ENCODE results near the gene KTN1.

KTN1 gene

DNA sequence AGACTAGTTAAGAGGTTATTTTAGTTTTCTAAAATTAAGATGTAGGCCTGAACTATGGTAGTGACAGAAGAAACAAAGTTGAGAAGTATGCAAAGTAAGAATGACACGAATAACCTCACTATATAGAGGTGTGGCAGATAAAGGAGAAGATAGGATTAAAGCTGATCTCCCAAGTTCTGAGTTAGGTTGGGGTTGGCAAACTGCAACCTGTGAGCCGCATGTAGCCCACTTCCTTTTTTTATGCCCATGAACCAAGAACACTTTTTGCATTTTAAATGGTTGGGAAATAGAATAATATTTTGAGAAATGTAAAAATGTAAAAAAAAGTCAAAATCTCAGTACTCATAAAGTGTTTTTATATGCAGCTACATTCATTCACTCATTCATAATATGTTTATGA is 34.3 kb downstream of the KTN1 start:
- no peak for DNase-seq

- no peak for DNase-seq
Measured at GRCh38 chr14:55620277-55620676, 40.3 kb downstream of the KTN1 start.

DNA sequence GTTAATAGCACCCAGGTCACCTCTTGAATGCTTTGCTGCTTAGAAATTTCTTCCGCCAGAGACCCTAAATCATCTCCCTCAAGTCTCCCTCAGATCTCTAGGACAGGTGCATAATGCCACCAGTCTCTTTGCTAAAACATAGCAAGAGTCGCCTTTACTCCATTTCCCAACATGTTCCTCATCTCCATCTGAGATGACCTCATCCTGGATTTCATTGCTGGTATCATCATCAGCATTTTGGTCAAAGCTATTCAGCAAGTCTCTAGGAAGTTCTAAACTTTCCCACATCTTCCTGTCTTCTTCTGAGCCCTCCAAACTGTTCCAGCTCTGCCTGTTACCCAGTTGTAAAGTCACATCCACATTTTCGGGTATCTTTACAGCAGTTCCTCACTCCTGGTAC is 41.0 kb downstream of the KTN1 start:
- DNase-seq = no peak

DNA sequence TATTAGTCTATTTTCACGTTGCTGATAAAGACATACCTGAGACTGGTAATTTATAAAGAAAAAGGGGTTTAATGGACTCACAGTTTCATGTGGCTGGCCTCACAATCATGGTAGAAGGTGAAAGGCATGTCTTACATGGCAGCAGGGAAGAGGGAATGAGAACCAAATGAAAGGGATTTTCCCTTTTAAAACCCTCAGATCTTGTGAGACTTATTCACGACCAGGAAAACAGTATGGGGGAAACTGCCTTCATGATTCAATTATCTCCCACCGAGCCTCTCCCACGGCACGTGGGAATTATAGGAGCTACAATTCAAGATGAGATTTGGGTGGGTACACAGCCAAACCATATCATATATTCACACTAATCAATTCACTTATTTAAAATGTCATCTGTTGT is 41.4 kb downstream of the KTN1 start:
- DNase-seq = no peak

DNA sequence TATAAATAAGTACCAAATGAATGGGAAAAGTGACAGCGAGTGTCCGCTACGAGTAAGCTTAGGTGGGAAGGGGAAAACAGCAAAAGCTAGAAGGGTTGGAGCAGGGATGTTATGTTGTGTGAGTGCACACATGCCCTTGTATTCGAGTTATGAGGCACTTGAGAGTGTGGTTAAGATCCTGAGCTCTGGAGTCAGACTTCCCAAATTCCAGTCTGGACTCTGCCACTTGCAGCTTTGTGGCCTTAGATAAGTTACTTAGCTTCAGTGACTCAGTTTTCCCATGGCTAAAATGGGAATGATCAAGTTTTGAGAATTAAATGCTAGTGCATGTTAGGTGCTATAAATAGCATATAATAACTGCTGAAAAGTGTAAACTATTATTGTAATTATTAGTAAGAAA is 44.9 kb downstream of the KTN1 start:
- DNase-seq = no peak

DNA sequence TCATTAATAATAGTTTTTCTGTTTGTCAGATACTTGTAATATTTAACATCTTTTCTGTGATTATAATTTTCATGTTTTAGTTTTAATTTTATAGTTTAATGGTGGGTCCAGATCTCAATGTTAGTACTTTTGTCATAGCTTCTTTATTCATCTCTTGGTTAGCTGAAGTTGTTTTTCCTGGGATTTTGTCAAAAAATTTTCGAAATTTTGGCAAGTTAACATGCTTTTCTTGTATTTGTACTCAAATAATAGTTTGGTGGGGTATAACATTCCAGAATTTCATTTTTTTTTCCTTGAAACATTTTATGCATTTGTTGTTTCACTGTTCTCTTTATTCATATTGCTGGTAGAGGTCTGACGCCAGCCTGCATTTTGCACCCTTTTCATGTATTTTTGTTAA is 45.5 kb downstream of the KTN1 start:
- no peak for DNase-seq

DNA sequence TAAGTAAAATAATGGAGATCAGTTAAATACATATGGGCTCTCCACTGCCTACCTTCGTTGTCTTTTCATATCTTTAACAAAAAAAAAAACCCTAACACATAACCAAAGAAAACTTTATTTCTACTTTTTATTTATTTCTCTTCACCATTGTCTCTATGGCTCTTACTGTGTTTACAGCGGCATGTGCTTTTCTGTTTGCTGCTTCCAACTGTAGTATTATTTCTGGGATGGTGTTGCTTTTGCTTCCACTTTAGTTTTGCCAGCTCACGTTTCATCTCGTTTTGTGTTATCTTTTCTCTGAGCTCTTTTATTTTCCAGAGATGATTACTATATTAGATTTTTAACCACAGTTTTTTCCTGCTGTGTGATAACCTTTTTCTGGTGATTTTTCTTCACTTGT is 46.1 kb downstream of the KTN1 start:
- DNase-seq = no peak

DNA sequence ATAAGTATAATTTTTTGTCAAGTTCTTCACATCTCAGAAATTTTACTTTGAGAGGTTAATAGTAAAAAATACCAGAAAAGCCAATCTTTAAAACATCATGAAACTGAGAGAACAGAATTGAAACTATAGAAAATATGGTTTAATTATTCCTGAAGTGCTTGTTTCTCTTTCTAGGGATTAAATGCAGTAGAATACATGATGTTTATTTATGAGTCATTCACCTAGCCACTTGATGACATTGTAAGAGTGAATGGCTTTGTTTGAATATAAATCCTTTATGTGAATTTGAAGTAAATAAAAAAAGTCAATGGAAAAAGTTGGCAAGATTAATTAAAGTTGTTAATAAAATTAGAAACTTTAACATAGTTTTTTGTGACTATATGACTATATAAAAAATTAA is 48.4 kb downstream of the KTN1 start:
- DNase-seq = no peak

GRCh38 chr14:55638665-55639064 is 58.7 kb downstream of the KTN1 start:
- no peak for DNase-seq

DNA sequence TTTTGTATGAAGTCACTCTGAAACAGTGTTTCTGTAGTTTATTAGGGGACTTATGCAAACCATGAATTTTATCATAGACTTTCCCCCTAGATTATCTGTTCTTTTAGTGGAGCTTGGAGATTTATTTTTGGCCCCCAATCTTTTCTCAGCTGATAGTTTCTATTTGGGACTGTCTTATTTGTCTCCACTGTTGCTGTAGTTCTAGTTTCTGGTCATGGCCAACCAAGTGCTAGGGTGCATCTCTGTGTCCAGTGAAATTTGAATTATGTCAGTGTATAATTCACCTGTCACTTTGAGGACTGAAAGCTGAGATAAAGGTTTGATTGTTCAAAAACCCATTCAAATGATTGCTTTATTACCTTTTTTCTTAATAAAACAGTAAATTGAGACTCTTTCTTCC is 61.3 kb downstream of the KTN1 start:
- DNase-seq = no peak

GRCh38 chr14:55641954-55642353 is 61.9 kb downstream of the KTN1 start:
- no peak for DNase-seq

DNA sequence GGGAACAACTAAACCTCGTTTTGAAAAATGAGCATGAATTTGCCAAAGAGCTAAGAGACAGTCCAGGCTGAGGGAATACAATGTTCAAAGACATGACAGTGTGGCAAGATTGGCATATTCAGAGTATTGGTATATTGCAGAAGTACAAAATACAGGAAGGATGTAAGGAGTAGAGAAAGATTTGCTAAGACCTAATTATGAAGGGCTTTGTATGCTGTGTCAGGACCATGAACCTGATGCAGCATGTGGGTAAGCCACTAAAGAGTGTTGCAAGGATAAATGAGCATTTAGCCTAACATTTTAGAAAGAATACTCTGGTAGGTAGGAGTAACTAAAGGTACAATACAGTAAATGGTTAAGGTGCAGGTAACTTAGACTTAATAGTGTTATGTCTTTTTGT is 65.1 kb downstream of the KTN1 start:
- no peak for DNase-seq

DNA sequence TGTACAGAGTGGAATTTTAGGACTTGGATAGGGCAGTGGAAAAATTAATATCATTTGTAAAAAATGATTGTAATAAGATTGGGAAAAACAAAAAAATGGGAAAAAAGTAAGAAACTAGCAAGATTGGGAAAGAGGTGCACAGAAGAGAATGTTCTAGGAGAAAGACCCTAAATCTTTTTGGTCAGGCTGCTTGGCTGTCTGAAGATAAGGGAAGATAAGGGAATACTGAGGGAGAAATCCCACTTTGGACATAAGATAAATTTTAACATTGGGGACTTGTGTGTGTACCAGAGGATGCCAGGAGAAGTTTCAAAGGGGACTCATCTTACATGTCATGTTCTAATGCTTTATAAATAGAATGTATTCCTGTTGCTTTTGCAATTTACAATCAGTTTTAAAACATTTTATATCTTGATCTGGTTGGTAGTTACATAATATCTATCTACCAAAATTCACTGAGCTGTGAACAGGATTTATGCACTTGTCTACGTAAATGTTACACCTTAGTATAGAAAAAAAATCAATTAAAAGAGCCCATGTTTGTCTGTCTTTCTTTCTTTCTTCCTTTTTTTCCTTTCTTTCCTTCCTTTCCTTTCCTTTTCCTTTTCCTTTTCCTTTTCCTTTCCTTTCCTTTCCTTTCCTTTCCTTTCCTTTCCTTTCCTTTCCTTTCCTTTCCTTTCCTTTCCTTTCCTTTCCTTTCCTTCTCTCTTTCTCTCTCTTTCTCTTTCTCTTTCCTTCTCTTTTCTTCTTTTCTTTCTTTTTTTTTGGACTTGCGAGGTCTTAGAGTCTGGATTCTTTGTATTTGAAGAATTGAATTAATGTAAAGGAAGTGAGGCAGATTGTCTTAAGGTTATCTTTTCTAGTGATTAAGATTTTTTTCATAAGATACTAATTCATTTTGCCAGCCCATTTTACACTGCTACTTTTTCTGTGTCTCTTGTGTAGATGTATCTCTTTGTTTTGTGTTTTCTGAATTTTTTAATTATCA is 66.1 kb downstream of the KTN1 start:
- no peak for DNase-seq

DNA sequence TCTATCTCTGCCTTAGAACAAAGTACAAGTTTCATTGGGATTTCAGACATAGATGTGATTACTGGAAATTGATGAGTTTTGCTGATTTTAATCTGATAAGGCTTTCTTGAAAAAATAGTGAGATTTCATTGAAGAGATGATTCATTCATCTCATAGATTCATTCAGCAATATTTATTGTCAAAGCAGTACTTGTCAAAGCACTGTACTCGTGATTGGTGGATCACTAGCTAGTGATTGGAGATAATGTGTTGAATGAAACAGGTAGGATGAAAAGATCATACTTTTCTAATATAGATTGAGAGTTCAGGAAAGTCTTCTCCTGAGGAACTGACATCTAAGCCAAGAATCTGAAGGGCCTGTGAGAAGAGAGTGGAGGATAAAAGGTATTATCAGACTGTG is 71.0 kb downstream of the KTN1 start:
- no peak for DNase-seq

- DNase-seq = no peak
Measured at GRCh38 chr14:55654243-55654642, 74.2 kb downstream of the KTN1 start.

GRCh38 chr14:55661029-55661428 is 81.0 kb downstream of the KTN1 start:
- no peak for DNase-seq

DNA sequence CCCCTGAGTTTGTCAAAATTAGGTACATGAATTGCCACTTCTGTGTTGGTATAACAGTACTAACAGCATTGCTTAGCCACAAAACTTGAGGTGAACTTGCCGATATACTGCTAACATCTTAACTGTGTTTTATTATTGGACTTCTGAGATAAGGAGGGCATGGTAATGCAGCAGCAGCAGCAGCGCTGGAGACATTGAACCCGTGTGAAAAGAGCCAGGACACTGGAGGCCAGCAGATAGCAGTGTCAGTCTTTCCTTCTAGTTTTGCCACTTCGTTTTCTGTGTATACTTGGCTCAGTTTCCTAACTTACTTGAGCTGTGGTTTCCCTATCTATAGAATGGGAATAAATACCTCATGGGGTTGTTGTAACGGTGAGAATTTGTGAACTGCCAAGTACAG is 82.7 kb downstream of the KTN1 start:
- no peak for DNase-seq

- DNase-seq = no peak
Measured at GRCh38 chr14:55665067-55665675, 85.2 kb downstream of the KTN1 start.

GRCh38 chr14:55667801-55668200 is 87.8 kb downstream of the KTN1 start:
- DNase-seq = no peak

GRCh38 chr14:55671641-55672040 is 91.6 kb downstream of the KTN1 start:
- no peak for DNase-seq

GRCh38 chr14:55673048-55673447 is 93.0 kb downstream of the KTN1 start:
- no peak for DNase-seq

GRCh38 chr14:55681096-55681495 is 101.1 kb downstream of the KTN1 start:
- no peak for DNase-seq

DNA sequence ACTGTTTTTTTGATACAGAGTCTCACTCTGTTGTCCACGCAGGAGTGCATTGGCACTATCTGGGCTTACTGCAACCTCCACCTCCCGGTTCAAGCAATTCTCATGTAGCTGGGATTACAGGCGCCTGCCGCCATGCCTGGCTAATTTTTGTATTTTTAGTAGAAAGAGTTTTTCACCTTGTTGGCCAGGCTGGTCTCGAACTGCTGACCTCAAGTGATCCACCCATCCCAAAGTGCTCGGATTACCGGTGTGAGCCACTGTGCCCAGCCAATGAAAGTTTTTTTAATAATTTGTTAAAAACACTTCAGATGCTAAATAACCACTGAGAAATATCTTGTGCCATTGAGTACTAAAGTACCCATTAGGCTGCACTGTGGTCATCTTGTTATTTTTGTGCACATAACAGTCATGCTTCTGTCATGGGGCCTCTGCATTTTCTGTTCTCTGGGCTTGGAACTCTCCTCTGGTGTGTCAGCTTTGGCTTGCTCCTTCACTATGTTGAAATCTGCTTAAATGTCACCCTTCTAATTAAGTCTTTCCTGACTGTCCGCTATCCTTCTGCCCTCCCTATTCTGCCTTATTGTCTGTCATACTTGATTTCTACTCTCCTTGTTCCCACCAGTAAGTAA is 105.1 kb downstream of the KTN1 start:
- DNase-seq = no peak

DNA sequence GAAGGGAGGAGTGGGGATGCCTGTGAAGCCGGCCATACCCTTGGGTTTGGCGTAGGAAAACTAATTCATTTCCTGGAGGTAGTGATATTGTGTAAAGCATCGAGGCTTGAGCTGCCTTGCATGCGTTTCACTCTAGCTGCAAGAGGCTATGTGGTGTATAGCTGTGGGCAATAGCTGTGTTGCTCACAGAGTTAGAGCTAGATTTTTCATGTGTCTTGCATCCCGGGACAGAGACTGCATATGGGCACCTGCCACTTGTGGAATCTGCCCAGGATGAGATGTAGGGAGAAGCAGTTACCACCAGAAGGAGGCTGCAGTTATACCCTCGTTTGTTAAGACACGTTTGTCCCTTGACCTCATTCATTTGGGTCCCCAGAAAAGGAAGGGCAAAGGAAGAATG is 106.7 kb downstream of the KTN1 start:
- DNase-seq = no peak

Measured in activated CD8-positive, alpha-beta memory T cell treated with anti-CD3 and anti-CD28 coated beads for 24 hours (primary cell).